PC-9 (cell line): ENCODE measurements around the gene JMJD8. TPM values are rescaled to one million over a fixed set of nuclear protein-coding genes. Genes with fewer than 3 reads are reported as not detected.

Experiments used
- BruUV-seq: library from RNA; stranded (reverse); fragments of 400-500 nt; replicated peaks from 2 replicates; lab custom pipeline; 2021; lab: Mats Ljungman, UMichigan
- CTCF ChIA-PET: fragments of 300-600 bp; sonication (Branson Sonifier 250); formaldehyde crosslinking; loops from one replicate; lab custom pipeline; 2022; ENCODE audit warnings: antibody characterized with exemption; lab: Charles Lee
- POLR2A ChIA-PET: fragments of 300-600 bp; sonication (Branson Sonifier 250); formaldehyde crosslinking; loops from one replicate; lab custom pipeline; 2022; ENCODE audit warnings: antibody characterized with exemption; ENCODE audit not compliant: unreplicated experiment; lab: Charles Lee
- DNase-seq, 2 experiments: peaks; one replicate each; pipeline versions ENCODE4 v3.0.0 to v3.0.0-alpha.2; 2015 to 2022; ENCODE audit warnings: mixed read lengths in 1 of 2
- H2AFZ ChIP-seq: fragments of 200-600 bp; sonication (generic); 2 replicates; pipeline ENCODE4 v1.8.1; 2017; ENCODE audit warnings: antibody characterized with exemption
- H3F3A ChIP-seq: fragments of 200-600 bp; sonication (generic); 2 replicates; pipeline ENCODE4 v1.8.1; 2017; ENCODE audit warnings: antibody characterized with exemption, mild to moderate bottlenecking, low read depth; ENCODE audit not compliant: insufficient read depth
- H3K27ac ChIP-seq: fragments of 200-600 bp; sonication (generic); 2 replicates; pipeline ENCODE4 v1.6.1; 2016; ENCODE audit warnings: mixed run types
- H3K27me3 ChIP-seq: fragments of 200-600 bp; sonication (generic); 2 replicates; pipeline ENCODE4 v1.6.1; 2016; ENCODE audit warnings: low read depth, mixed run types; ENCODE audit not compliant: insufficient read depth
- H3K36me3 ChIP-seq: fragments of 200-600 bp; sonication (generic); 2 replicates; pipeline ENCODE4 v1.6.1; 2016; ENCODE audit warnings: low read depth, mixed run types
- H3K4me1 ChIP-seq: fragments of 200-600 bp; sonication (generic); replicated peaks from 2 replicates; pipeline ENCODE4 v1.6.1; 2016; ENCODE audit warnings: mixed run types; ENCODE audit not compliant: insufficient read depth
- H3K4me2 ChIP-seq: fragments of 200-600 bp; sonication (generic); 2 replicates; pipeline ENCODE4 v1.6.1; 2017; ENCODE audit warnings: mixed run types
- H3K4me3 ChIP-seq: fragments of 200-600 bp; sonication (generic); 2 replicates; pipeline ENCODE4 v1.6.1; 2016; ENCODE audit warnings: mixed run types
- H3K79me2 ChIP-seq: fragments of 200-600 bp; sonication (generic); 2 replicates; pipeline ENCODE4 v1.6.1; 2017; ENCODE audit warnings: low read depth, mixed run types
- H3K9me2 ChIP-seq: fragments of 200-600 bp; sonication (generic); 2 replicates; pipeline ENCODE4 v1.8.1; 2017; ENCODE audit warnings: mild to moderate bottlenecking; ENCODE audit not compliant: insufficient read depth
- H3K9me3 ChIP-seq: fragments of 200-600 bp; sonication (generic); 2 replicates; pipeline ENCODE4 v1.8.1; 2016; ENCODE audit warnings: low read depth; ENCODE audit not compliant: insufficient read depth
- H4K20me1 ChIP-seq: fragments of 200-600 bp; sonication (generic); 2 replicates; pipeline ENCODE4 v1.8.1; 2017; ENCODE audit not compliant: insufficient read depth
- EZH2 ChIP-seq: fragments of 200-600 bp; sonication (generic); IDR thresholded peaks from 2 replicates; pipeline ENCODE4 v1.8.0; 2017; ENCODE audit warnings: antibody characterized with exemption, low read depth
- intact Hi-C: fragments of 100-400 bp; cut with micrococcal nuclease; formaldehyde crosslinking; loops from one replicate; pipeline ENCODE4 v1.10.0; 2022; ENCODE audit not compliant: unreplicated experiment
- total RNA-seq: library from RNA; stranded (reverse); gene quantifications from 2 replicates; pipeline ENCODE4 v1.2.3, GENCODE V29; 2021
- TF ChIP-seq, protein P1 (sequence below): fragments of 200-600 bp; sonication (generic); conservative IDR thresholded peaks from 2 replicates; pipeline ENCODE4 v1.6.1; 2017; ENCODE audit warnings: mixed run types, antibody characterized with exemption, mild to moderate bottlenecking, moderate library complexity

Gene JMJD8
- total RNA-seq, 1 experiment from 2014 or later = 57.4 TPM

DNA sequence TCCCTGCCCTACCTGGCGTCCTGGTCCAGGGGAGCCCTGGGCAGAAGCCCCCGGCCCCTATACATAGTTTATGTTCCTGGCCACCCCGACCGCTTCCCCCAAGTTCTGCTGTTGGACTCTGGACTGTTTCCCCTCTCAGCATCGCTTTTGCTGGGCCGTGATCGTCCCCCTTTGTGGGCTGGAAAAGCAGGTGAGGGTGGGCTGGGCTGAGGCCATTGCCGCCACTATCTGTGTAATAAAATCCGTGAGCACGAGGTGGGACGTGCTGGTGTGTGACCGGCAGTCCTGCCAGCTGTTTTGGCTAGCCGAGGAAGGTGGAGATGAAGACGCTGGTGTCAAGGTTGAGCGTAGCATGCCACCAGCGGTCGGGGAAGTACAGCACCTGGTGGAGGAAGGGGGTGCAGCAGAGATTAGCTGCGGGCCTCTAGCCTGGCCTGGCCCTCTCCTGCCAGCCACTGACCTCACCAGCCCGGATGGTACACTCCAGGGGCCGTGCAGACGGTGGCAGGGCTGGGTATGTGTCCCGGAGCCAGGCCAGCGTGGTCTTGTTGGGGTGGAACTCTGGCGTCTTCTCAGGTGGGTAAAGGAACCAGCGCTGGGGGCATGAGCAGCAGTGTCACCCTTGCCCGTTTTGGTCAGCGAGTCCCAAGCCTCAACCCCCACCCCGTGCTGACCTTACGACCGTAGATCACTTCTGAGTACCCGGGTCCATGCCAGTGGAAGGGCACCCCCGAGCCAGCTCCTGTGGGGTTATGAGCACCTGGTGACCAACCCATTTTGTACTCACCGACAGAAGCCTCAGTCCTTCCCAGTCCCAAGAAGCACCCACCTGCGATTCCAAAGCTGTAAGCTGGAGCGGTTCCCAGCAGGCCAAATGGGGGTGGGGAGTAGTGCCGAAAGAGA is 1.4 kb downstream of the JMJD8 start:
- H3K27me3 ChIP-seq = no peaks in the 10 kb centered on the region
- ChIA-PET POLR2A (interaction anchor here (0.6 kb wide), 1 partner anchor 112 kb away, joined by 7 read pairs; no protein-coding TSS in a partner anchor), CTCF (no interaction called here)
- H2AFZ ChIP-seq = no peak overlapping the region
- H3F3A ChIP-seq = peaks cover 40% of the 10 kb centered on the region; the same call in 1 of the 2 replicates
- H3K4me3 ChIP-seq = peak overlapping the region; percentile 83
- intact Hi-C loops = loop anchor here (5.0 kb wide), 1 partner anchor 155 kb away; the partner anchor contains the start of gene CAPN15
- no TSS peak for BruUV-seq
- H3K27ac ChIP-seq = no peak overlapping the region
- H4K20me1 ChIP-seq = peaks cover 30% of the 10 kb centered on the region
- H3K9me2 ChIP-seq = no peaks in the 10 kb centered on the region
- no peaks in the 10 kb centered on the region for H3K9me3 ChIP-seq
- H3K36me3 ChIP-seq = no peaks in the 10 kb centered on the region; the same call in 1 of the 2 replicates
- peak overlapping the region; percentile 86 for H3K4me2 ChIP-seq
- H3K4me1 ChIP-seq = peaks cover 33% of the 10 kb centered on the region
- TF ChIP-seq, protein P1, sequence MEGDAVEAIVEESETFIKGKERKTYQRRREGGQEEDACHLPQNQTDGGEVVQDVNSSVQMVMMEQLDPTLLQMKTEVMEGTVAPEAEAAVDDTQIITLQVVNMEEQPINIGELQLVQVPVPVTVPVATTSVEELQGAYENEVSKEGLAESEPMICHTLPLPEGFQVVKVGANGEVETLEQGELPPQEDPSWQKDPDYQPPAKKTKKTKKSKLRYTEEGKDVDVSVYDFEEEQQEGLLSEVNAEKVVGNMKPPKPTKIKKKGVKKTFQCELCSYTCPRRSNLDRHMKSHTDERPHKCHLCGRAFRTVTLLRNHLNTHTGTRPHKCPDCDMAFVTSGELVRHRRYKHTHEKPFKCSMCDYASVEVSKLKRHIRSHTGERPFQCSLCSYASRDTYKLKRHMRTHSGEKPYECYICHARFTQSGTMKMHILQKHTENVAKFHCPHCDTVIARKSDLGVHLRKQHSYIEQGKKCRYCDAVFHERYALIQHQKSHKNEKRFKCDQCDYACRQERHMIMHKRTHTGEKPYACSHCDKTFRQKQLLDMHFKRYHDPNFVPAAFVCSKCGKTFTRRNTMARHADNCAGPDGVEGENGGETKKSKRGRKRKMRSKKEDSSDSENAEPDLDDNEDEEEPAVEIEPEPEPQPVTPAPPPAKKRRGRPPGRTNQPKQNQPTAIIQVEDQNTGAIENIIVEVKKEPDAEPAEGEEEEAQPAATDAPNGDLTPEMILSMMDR = no peak
- TF ChIP-seq EZH2 = no peak
- no peak for DNase-seq
- peaks cover 33% of the 10 kb centered on the region for H3K79me2 ChIP-seq

DNA sequence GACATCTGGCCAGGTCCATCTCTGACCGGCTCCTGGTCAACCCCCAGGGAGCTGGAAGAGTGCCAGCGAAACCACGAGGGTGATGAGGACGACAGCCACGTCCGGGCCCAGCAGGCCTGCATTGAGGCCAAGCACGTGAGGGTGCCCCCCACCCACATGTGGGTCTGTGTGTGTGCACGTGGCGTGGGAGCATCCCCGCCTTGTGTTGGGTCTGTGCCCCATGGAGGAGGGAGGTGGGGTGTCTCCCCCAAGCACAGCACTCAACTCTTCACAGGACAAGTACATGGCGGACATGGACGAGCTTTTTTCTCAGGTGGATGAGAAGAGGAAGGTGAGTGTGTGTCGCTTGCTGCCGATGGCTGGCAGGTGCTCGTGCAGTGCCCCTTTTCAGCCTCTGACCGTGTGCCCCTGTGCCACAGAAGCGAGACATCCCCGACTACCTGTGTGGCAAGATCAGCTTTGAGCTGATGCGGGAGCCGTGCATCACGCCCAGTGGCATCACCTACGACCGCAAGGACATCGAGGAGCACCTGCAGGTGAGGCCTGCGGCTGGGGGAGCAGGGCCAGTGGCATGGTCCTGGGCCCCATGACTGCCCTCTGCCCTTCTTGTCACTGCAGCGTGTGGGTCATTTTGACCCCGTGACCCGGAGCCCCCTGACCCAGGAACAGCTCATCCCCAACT is 2.2 kb downstream of the JMJD8 start:
- H3K27me3 ChIP-seq = no peaks in the 10 kb centered on the region
- H3K4me2 ChIP-seq = peak overlapping the region; percentile 86
- peaks cover 33% of the 10 kb centered on the region for H3K4me1 ChIP-seq
- H3K36me3 ChIP-seq = no peaks in the 10 kb centered on the region; the same call in 1 of the 2 replicates
- DNase-seq = no peak
- peak overlapping the region; percentile 71 for H3K4me3 ChIP-seq
- intact Hi-C loops = loop anchor here (5.0 kb wide), 1 partner anchor 155 kb away; the partner anchor contains the start of gene CAPN15
- H3K79me2 ChIP-seq = peaks cover 33% of the 10 kb centered on the region
- H3F3A ChIP-seq = peaks cover 40% of the 10 kb centered on the region; the same call in 1 of the 2 replicates
- H3K9me2 ChIP-seq = no peaks in the 10 kb centered on the region
- ChIA-PET CTCF (interaction anchor here (0.6 kb wide), 1 partner anchor 33 kb away, joined by 3 read pairs; the partner anchor contains the start of gene METRN), POLR2A (interaction anchor here (0.6 to 0.7 kb wide), 4 partner anchors 92 to 113 kb away, joined by 3 to 7 read pairs (median 6); no protein-coding TSS in a partner anchor)
- TSS peak; percentile 38 for BruUV-seq
- TF ChIP-seq, protein P1 = no peak
- no peak for TF ChIP-seq EZH2
- H4K20me1 ChIP-seq = peaks cover 30% of the 10 kb centered on the region
- no peaks in the 10 kb centered on the region for H3K9me3 ChIP-seq
- H2AFZ ChIP-seq = no peak overlapping the region
- H3K27ac ChIP-seq = no peak overlapping the region
